ENCODE results near the gene PSMD9. TPM values are rescaled to one million over a fixed set of nuclear protein-coding genes. Genes with fewer than 3 reads are reported as not detected.
"Not testable (repeated sequence)": the region's sequence is repeated elsewhere in the genome, so short reads cannot be mapped to it uniquely, and the experiment has no call there.

Gene PSMD9
- total and polyA plus RNA-seq, 10 of the 15 experiments (the other 5 are each of a cell fraction or from before 2014, with no cell fraction given): 14.6 to 152 (median 58.1) TPM

GRCh38 chr12:121883315-121883660, 5.3 kb upstream of the PSMD9 start:
- Histone ChIP-seq H3K9me3 (replicated peaks; ENCODE audit: control insufficient read depth, insufficient read depth, low read length) (no peaks in the 10 kb centered on the region), H3K4me3 (no peak overlapping the region), H3K36me3 (ENCODE audit: control insufficient read depth in 2 of 2, insufficient read depth in 2 of 2, low read length in 1 of 2) (no peaks in the 10 kb centered on the region), H3K27ac (ENCODE audit: control insufficient read depth, insufficient read depth) (no peak overlapping the region), H3K4me2 (ENCODE audit: control insufficient read depth, insufficient read depth) (no peak overlapping the region), H3K9ac (ENCODE audit: control insufficient read depth, insufficient read depth, low read length) (no peak overlapping the region), H3K79me2 (ENCODE audit: control insufficient read depth, insufficient read depth, low read length) (no peaks in the 10 kb centered on the region), H3K27me3 (replicated peaks in 1 of 2; ENCODE audit: control insufficient read depth in 2 of 2, insufficient read depth in 2 of 2, low read length in 1 of 2) (no peaks in the 10 kb centered on the region), H4K20me1 (ENCODE audit: control insufficient read depth, insufficient read depth) (no peaks in the 10 kb centered on the region), H3K4me1 (ENCODE audit: control insufficient read depth, insufficient read depth, low read length) (no peaks in the 10 kb centered on the region), H2AFZ (ENCODE audit: control insufficient read depth, low read depth, low read length) (no peak overlapping the region)
- SMC1A ChIA-PET (ENCODE audit: uncharacterized antibody, unreplicated experiment): no interaction called here
- no peak for TF ChIP-seq E2F4 (IDR thresholded peaks at IDR 0.05; ENCODE audit: low read depth, low read length)
- intact Hi-C loops (cut with micrococcal nuclease; ENCODE audit: unreplicated experiment): no loop called here
- RAD21 ChIA-PET (ENCODE audit: unreplicated experiment): no interaction called here
- POLR2A ChIA-PET: interaction anchor here (0.7 kb wide), 1 partner anchor 591 kb away, joined by 3 read pairs; no protein-coding TSS in a partner anchor
- WGBS (ENCODE audit: insufficient coverage, insufficient replicate concordance, low lambda C conversion rate, missing lambda C conversion rate): 65% methylated on average over 4 of the region's 4 CpGs
- DNase-seq (ENCODE audit: low read depth, low spot score) (no peak), FAIRE-seq (no peak), ATAC-seq (no peak)
- in situ Hi-C loops (cut with MboI): no loop called here
- no TSS peak for BruUV-seq (replicated peaks)
- CTCF ChIA-PET: interaction anchor here (0.7 to 1.0 kb wide), 2 partner anchors 44 to 89 kb away, joined by 3 read pairs; no protein-coding TSS in a partner anchor

- H4K20me1 ChIP-seq (ENCODE audit: control insufficient read depth, insufficient read depth); H3K9me3 ChIP-seq (replicated peaks; ENCODE audit: control insufficient read depth, insufficient read depth, low read length); H3K4me2 ChIP-seq (ENCODE audit: control insufficient read depth, insufficient read depth); ATAC-seq; FAIRE-seq; DNase-seq (ENCODE audit: low read depth, low spot score); H3K36me3 ChIP-seq (ENCODE audit: control insufficient read depth in 2 of 2, insufficient read depth in 2 of 2, low read length in 1 of 2); POLR2A ChIA-PET; BruUV-seq (replicated peaks); H3K9ac ChIP-seq (ENCODE audit: control insufficient read depth, insufficient read depth, low read length); H3K27ac ChIP-seq (ENCODE audit: control insufficient read depth, insufficient read depth); H2AFZ ChIP-seq (ENCODE audit: control insufficient read depth, low read depth, low read length); SMC1A ChIA-PET (ENCODE audit: uncharacterized antibody, unreplicated experiment); H3K4me3 ChIP-seq; H3K4me1 ChIP-seq (ENCODE audit: control insufficient read depth, insufficient read depth, low read length); CTCF ChIA-PET; H3K27me3 ChIP-seq (replicated peaks in 1 of 2; ENCODE audit: control insufficient read depth in 2 of 2, insufficient read depth in 2 of 2, low read length in 1 of 2): not testable (repeated sequence)
- RAD21 ChIA-PET (ENCODE audit: unreplicated experiment): interaction anchor here (0.7 kb wide), 1 partner anchor 90 kb away, joined by 3 read pairs; no protein-coding TSS in a partner anchor
- in situ Hi-C loops (cut with MboI): loop anchor here (5.0 kb wide), 1 partner anchor 88 kb away; no protein-coding TSS in a partner anchor
- 60% methylated on average over 11 of the region's 11 CpGs for WGBS (ENCODE audit: insufficient coverage, insufficient replicate concordance, low lambda C conversion rate, missing lambda C conversion rate)
- H3K79me2 ChIP-seq (ENCODE audit: control insufficient read depth, insufficient read depth, low read length): peaks cover 13% of the 10 kb centered on the region
- intact Hi-C loops (cut with micrococcal nuclease; ENCODE audit: unreplicated experiment): loop anchor here (5.0 kb wide), 1 partner anchor 198 kb away; no protein-coding TSS in a partner anchor
Observed at GRCh38 chr12:121885129-121885528, 3.5 kb upstream of the PSMD9 start.

All from GM12878 (cell line).